NT2/D1 (cell line): ENCODE data around the gene PKD2.

Experiments
- SUZ12 ChIP-seq: IDR thresholded peaks from 2 replicates; pipeline ENCODE4 v1.6.1; 2011; ENCODE audit not compliant: insufficient read length, insufficient read depth; ENCODE audit errors: extremely low read depth
- YY1 ChIP-seq: IDR thresholded peaks from 2 replicates; pipeline ENCODE4 v1.6.1; 2011; ENCODE audit not compliant: insufficient read length, insufficient read depth
- ZNF274 ChIP-seq: IDR thresholded peaks from 2 replicates; pipeline ENCODE4 v1.6.1; 2011; ENCODE audit warnings: mild to moderate bottlenecking, low read depth, low read length

DNA sequence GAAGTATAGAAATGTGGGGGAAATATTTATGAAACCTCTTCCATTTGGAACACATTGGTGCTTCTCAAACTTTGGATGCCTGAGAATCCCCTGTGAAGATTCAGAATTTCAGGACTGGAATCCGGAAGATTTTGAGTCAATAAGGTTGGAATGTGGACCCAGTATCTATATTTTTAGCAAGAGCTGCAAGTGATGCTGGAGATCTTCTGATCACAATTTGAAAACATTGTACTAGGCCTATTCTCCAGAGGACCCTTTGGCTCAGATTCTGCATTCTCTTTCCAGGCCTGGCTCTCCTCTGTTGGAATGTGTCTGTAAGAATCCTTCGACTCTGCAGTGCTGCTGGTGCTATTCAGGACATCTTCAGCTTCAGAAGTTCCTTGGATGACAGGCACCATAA, 2.4 kb upstream of the PKD2 start:
- TF ChIP-seq ZNF274 = no peak
- TF ChIP-seq YY1 = no peak
- TF ChIP-seq SUZ12 = no peak
